ENCODE results near the gene BAZ1A. TPM values are rescaled to one million over a fixed set of nuclear protein-coding genes. Genes with fewer than 3 reads are reported as not detected.
A peak's percentile ranks its signal among the peaks of the same experiment; 100 is the strongest.

BAZ1A gene
- total RNA-seq, 1 experiment from 2014 or later = 28.2 TPM

DNA sequence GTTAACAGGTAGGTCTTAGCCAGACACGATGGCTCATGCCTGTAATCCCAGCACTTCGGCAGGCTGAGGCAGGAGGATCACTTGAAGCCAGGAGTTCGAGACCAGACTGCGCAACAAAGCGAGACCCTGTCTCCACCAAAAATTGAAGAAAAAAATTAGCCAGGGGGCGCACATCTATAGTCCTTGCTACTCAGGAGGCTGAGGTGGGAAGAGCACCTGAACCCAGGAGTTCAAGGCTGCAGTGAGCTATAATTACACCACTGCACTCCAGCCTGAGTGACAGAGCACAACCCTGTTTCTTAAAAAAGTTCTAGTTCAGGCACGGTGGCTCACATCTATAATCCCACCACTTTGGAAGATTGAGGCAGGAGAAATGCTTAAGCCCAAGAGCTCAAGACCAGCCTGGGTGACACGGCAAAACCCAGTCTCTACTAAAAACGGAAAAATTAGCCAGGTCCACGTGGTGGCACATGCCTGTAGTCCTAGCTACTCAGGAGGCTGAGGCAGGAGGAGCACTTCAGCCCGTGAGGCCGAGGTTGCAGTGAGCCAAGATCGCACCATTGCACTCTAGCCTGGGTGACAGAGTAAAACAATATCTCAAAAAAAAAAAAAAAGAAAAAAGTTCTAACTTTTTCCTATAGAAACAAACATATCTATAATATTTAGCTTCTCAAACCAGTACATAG, 9.1 kb downstream of the BAZ1A start:
- H3K4me3 Mint-ChIP-seq = no peak overlapping the region
- TF ChIP-seq GTF2I (CRISPR knock-in tag; conservative IDR thresholded peaks at IDR 0.05) (no peak), GABPB1 (CRISPR knock-in tag; IDR thresholded peaks at IDR 0.05) (0 out of 2 replicates have a peak, but pooled peaks have one; percentile 10)
- POLR2A ChIA-PET = interaction anchor here (0.9 kb wide), 1 partner anchor 9 kb away, joined by 3 read pairs; the partner anchor contains the start of gene BAZ1A
- DNase-seq (ENCODE audit: low spot score) = no peak
- H3K9me3 Mint-ChIP-seq = no peaks in the 10 kb centered on the region
- CTCF ChIA-PET = interaction anchor here (0.8 to 1.2 kb wide), 3 partner anchors 9 to 143 kb away, joined by 3 read pairs; partner anchors contain the start of gene BAZ1A
- no peaks in the 10 kb centered on the region for H3K4me1 Mint-ChIP-seq
- H3K27me3 Mint-ChIP-seq (ENCODE audit: low read depth) = no peaks in the 10 kb centered on the region
- ATAC-seq = no peak
- no peak overlapping the region for H3K27ac Mint-ChIP-seq
- H3K36me3 Mint-ChIP-seq = no peaks in the 10 kb centered on the region

DNA sequence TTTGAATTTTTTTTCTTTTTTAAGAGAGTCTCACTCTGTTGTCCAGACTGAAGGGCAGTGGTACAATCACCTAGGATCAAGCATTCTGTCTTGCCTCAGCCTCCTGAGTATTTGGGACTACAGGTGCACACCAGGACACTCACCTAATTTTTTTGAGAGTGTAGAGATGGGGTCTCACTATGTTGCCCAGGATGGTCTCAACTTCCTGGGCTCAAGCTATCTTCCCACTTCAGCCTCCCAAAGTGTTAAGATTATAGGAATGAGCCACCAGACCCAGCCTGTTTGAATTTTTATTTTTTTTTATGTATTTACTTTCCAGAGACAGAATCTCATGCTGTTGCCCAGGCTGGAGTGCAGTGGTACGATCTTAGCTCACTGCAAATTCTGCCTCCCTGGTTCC, 11.3 kb downstream of the BAZ1A start:
- no peak for DNase-seq (ENCODE audit: low spot score)
- ChIA-PET CTCF (no interaction called here), POLR2A (interaction anchor here (0.8 kb wide), 1 partner anchor 11 kb away, joined by 3 read pairs; the partner anchor contains the start of gene BAZ1A)
- Mint-ChIP-seq H3K4me3 (no peak overlapping the region), H3K4me1 (no peaks in the 10 kb centered on the region), H3K36me3 (peaks cover under 1% of the 10 kb centered on the region), H3K27ac (no peak overlapping the region), H3K27me3 (ENCODE audit: low read depth) (no peaks in the 10 kb centered on the region), H3K9me3 (no peaks in the 10 kb centered on the region)
- ATAC-seq = no peak
- TF ChIP-seq, protein P1, sequence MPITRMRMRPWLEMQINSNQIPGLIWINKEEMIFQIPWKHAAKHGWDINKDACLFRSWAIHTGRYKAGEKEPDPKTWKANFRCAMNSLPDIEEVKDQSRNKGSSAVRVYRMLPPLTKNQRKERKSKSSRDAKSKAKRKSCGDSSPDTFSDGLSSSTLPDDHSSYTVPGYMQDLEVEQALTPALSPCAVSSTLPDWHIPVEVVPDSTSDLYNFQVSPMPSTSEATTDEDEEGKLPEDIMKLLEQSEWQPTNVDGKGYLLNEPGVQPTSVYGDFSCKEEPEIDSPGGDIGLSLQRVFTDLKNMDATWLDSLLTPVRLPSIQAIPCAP (CRISPR knock-in tag; IDR thresholded peaks at IDR 0.05) = no peak
- TF ChIP-seq EMX1 (CRISPR knock-in tag; IDR thresholded peaks at IDR 0.05) = no peak
- peak; percentile 21; the same call in 1 of the 2 replicates for TF ChIP-seq ZNF121 (CRISPR knock-in tag; IDR thresholded peaks at IDR 0.05)
- TF ChIP-seq ZNF671 (CRISPR knock-in tag; IDR thresholded peaks at IDR 0.05) = no peak
- no peak for TF ChIP-seq ZNF423 (CRISPR knock-in tag; IDR thresholded peaks at IDR 0.05)
- TF ChIP-seq, protein P2, sequence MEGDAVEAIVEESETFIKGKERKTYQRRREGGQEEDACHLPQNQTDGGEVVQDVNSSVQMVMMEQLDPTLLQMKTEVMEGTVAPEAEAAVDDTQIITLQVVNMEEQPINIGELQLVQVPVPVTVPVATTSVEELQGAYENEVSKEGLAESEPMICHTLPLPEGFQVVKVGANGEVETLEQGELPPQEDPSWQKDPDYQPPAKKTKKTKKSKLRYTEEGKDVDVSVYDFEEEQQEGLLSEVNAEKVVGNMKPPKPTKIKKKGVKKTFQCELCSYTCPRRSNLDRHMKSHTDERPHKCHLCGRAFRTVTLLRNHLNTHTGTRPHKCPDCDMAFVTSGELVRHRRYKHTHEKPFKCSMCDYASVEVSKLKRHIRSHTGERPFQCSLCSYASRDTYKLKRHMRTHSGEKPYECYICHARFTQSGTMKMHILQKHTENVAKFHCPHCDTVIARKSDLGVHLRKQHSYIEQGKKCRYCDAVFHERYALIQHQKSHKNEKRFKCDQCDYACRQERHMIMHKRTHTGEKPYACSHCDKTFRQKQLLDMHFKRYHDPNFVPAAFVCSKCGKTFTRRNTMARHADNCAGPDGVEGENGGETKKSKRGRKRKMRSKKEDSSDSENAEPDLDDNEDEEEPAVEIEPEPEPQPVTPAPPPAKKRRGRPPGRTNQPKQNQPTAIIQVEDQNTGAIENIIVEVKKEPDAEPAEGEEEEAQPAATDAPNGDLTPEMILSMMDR (IDR thresholded peaks at IDR 0.05) = no peak

GRCh38 chr14:34858765-34859164, 16.4 kb downstream of the BAZ1A start:
- H3K27ac Mint-ChIP-seq = no peak overlapping the region
- DNase-seq (ENCODE audit: low spot score) (no peak), ATAC-seq (no peak)
- no peaks in the 10 kb centered on the region for H3K27me3 Mint-ChIP-seq (ENCODE audit: low read depth)
- peaks cover 12% of the 10 kb centered on the region for H3K36me3 Mint-ChIP-seq
- H3K4me1 Mint-ChIP-seq = no peaks in the 10 kb centered on the region
- ChIA-PET POLR2A (no interaction called here), CTCF (no interaction called here)
- H3K9me3 Mint-ChIP-seq = no peaks in the 10 kb centered on the region
- TF ChIP-seq, protein P2 (IDR thresholded peaks at IDR 0.05) = no peak
- TF ChIP-seq CREB1 (CRISPR knock-in tag; IDR thresholded peaks at IDR 0.05) = no peak
- no peak overlapping the region for H3K4me3 Mint-ChIP-seq

DNA sequence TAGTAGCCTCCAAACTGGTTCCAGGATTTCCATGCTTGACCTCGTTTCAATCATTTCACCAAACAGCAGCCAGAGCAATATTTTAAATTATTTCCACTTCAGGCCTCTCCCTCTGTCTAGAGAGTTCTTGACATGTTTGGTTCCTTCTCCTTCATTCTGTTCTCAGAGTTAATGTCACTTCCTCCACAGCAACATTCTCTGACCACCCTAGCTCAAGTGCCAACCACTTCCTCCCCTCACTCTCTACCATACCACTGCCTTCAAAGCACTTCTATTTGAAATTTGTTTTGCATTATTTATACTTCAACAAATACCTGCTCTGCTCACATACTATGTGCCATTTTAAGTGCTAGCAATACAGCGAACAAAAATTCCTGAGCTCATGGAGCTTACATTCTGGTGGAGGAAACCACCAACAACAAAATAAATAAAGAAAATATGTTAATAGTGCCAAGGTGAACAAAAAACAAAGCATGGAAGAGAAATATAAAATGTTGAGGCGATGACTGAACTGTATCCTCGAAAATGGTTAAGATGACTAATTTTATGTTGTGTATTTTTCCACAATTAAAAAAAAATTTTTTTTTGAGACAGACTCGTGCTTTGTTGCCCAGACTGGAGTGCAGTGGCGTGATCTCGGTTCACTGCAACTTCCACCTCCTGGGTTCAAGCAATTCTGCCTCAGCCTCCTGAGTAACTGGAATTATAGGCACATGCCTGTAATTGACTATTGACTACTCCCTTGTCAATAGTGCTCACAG, 17.3 kb downstream of the BAZ1A start:
- H3K4me1 Mint-ChIP-seq = no peaks in the 10 kb centered on the region
- peak overlapping the region; percentile 30; the same call in 1 of the 2 replicates for H3K27ac Mint-ChIP-seq
- no peaks in the 10 kb centered on the region for H3K27me3 Mint-ChIP-seq (ENCODE audit: low read depth)
- DNase-seq (ENCODE audit: low spot score) (no peak), ATAC-seq (no peak)
- no peak overlapping the region for H3K4me3 Mint-ChIP-seq
- ChIA-PET CTCF (interaction anchor here (1.1 kb wide), 1 partner anchor 8 kb away, joined by 3 read pairs; no protein-coding TSS in a partner anchor), POLR2A (no interaction called here)
- H3K9me3 Mint-ChIP-seq = no peaks in the 10 kb centered on the region
- H3K36me3 Mint-ChIP-seq = peaks cover 15% of the 10 kb centered on the region
- TF ChIP-seq CDX4 (CRISPR knock-in tag; IDR thresholded peaks at IDR 0.05; ENCODE audit: borderline replicate concordance) (no peak), ZNF263 (CRISPR knock-in tag; IDR thresholded peaks at IDR 0.05; ENCODE audit: low read depth) (no peak), ARID4B (CRISPR knock-in tag; IDR thresholded peaks at IDR 0.05; ENCODE audit: borderline replicate concordance) (no peak), ZNF423 (CRISPR knock-in tag; IDR thresholded peaks at IDR 0.05) (no peak), ZNF281 (CRISPR knock-in tag; IDR thresholded peaks at IDR 0.05) (no peak)

Data from WTC11 (cell line).